Osteoblast (primary cell): ENCODE data around the gene MUC12. TPM values are rescaled to one million over a fixed set of nuclear protein-coding genes. Genes with fewer than 3 reads are reported as not detected.
"Not testable (repeated sequence)": the region's sequence is repeated elsewhere in the genome, so short reads cannot be mapped to it uniquely, and the experiment has no call there.

Experiments used
- DNase-seq: peaks from one replicate; pipeline ENCODE4 v3.0.0; 2011; ENCODE audit warnings: low spot score, mixed read lengths; ENCODE audit not compliant: insufficient read length; ENCODE audit errors: missing footprints
- H2AFZ ChIP-seq: 2 replicates; pipeline ENCODE4 v1.6.0; 2011; ENCODE audit warnings: mild to moderate bottlenecking, low read length
- H3K27ac ChIP-seq: 2 replicates; pipeline ENCODE4 v1.5.1; 2011; ENCODE audit warnings: mild to moderate bottlenecking, low read depth, low read length, moderate library complexity
- H3K27me3 ChIP-seq: 2 replicates; pipeline ENCODE4 v1.6.0; 2012; ENCODE audit warnings: mild to moderate bottlenecking, control low read depth, inconsistent platforms, low read length, moderate library complexity; ENCODE audit not compliant: insufficient read depth
- H3K36me3 ChIP-seq: 2 replicates; pipeline ENCODE4 v1.5.1; 2011; ENCODE audit warnings: mild to moderate bottlenecking, low read length, control low read depth, moderate library complexity; ENCODE audit not compliant: insufficient read depth
- H3K4me1 ChIP-seq: 2 replicates; pipeline ENCODE4 v1.5.1; 2011; ENCODE audit warnings: mild to moderate bottlenecking, low read length, control low read depth, moderate library complexity; ENCODE audit not compliant: insufficient read depth
- H3K4me2 ChIP-seq: 2 replicates; pipeline ENCODE4 v1.6.0; 2011; ENCODE audit warnings: mild to moderate bottlenecking, low read length; ENCODE audit not compliant: insufficient read depth
- H3K4me3 ChIP-seq: fragments of 200-600 bp; sonication (generic); 3 replicates; pipeline ENCODE4 v1.5.1; 2012; ENCODE audit warnings: mild to moderate bottlenecking, low read length, inconsistent platforms; ENCODE audit not compliant: insufficient read depth
- H3K79me2 ChIP-seq: 2 replicates; pipeline ENCODE4 v1.6.0; 2012; ENCODE audit warnings: mild to moderate bottlenecking, low read length, control low read depth, inconsistent platforms; ENCODE audit not compliant: insufficient read depth
- H3K9me3 ChIP-seq: 2 replicates; pipeline ENCODE4 v1.5.1; 2011; ENCODE audit warnings: low read depth, low read length, control low read depth
- H4K20me1 ChIP-seq: 2 replicates; pipeline ENCODE4 v1.6.0; 2012; ENCODE audit warnings: mild to moderate bottlenecking, low read length, control low read depth; ENCODE audit not compliant: insufficient read depth
- CTCF ChIP-seq: IDR thresholded peaks from 2 replicates; pipeline ENCODE4 v1.5.1; 2011; ENCODE audit warnings: mild to moderate bottlenecking, low read depth, low read length, moderate library complexity; ENCODE audit errors: extremely low read depth
- total RNA-seq: library from RNA; depleted of rRNA; stranded (reverse); fragments of >200 nt; gene quantifications from 2 replicates; pipeline ENCODE4 v1.2.3, GENCODE V29; 2012

Gene MUC12
- total RNA-seq: under 0.01 and 0.59 TPM in 2 replicates

GRCh38 chr7:100969066-100969615, at the start of gene MUC12:
Gene MUC12 (plus strand): TSS chr7:100969565. CDS start chr7:100969623, 58 bp downstream.
- Histone ChIP-seq H3K9me3 (no peaks in the 10 kb centered on the region), H3K36me3 (no peaks in the 10 kb centered on the region), H3K27me3 (peaks cover 64% of the 10 kb centered on the region), H3K4me1 (no peaks in the 10 kb centered on the region), H2AFZ (no peak within 1 kb of the TSS), H4K20me1 (peaks cover 12% of the 10 kb centered on the region), H3K4me2 (no peak within 1 kb of the TSS), H3K79me2 (no peaks in the 10 kb centered on the region), H3K4me3 (no peak within 1 kb of the TSS), H3K27ac (no peak within 1 kb of the TSS)
- no peak for TF ChIP-seq CTCF
- no peak for DNase-seq

GRCh38 chr7:100919779-100920437, 49.5 kb upstream of the MUC12 start:
- not testable (repeated sequence) for H2AFZ ChIP-seq, H3K4me1 ChIP-seq, H4K20me1 ChIP-seq, H3K4me2 ChIP-seq, DNase-seq, H3K36me3 ChIP-seq, H3K27me3 ChIP-seq, H3K79me2 ChIP-seq, H3K4me3 ChIP-seq, H3K27ac ChIP-seq, H3K9me3 ChIP-seq

GRCh38 chr7:100921039-100921438, 48.3 kb upstream of the MUC12 start:
- H3K4me2 ChIP-seq: no peak overlapping the region
- H3K4me1 ChIP-seq: no peaks in the 10 kb centered on the region
- H2AFZ ChIP-seq: no peak overlapping the region
- no peak overlapping the region for H3K27ac ChIP-seq
- no peak for TF ChIP-seq CTCF
- no peaks in the 10 kb centered on the region for H3K9me3 ChIP-seq
- H3K36me3 ChIP-seq: no peaks in the 10 kb centered on the region
- no peaks in the 10 kb centered on the region for H4K20me1 ChIP-seq
- no peak for DNase-seq
- H3K4me3 ChIP-seq: no peak overlapping the region
- peaks cover 7% of the 10 kb centered on the region for H3K27me3 ChIP-seq
- H3K79me2 ChIP-seq: no peaks in the 10 kb centered on the region

GRCh38 chr7:100923616-100924015, 45.7 kb upstream of the MUC12 start:
- not testable (repeated sequence) for H3K27me3 ChIP-seq, H3K36me3 ChIP-seq, H3K4me3 ChIP-seq, H3K79me2 ChIP-seq, DNase-seq, H4K20me1 ChIP-seq, H3K4me2 ChIP-seq, H3K27ac ChIP-seq, H2AFZ ChIP-seq, H3K9me3 ChIP-seq, H3K4me1 ChIP-seq

GRCh38 chr7:100929808-100930174, 39.6 kb upstream of the MUC12 start:
- no peak overlapping the region for H3K4me3 ChIP-seq
- H3K4me1 ChIP-seq: no peaks in the 10 kb centered on the region

More at GRCh38 chr7:100929808-100930174, 39.6 kb upstream of the MUC12 start:
- Histone ChIP-seq H4K20me1 (no peaks in the 10 kb centered on the region), H3K4me2 (no peak overlapping the region), H3K27ac (no peak overlapping the region), H3K36me3 (no peaks in the 10 kb centered on the region), H2AFZ (no peak overlapping the region), H3K79me2 (no peaks in the 10 kb centered on the region), H3K27me3 (peaks cover 7% of the 10 kb centered on the region), H3K9me3 (no peaks in the 10 kb centered on the region)
- TF ChIP-seq CTCF: no peak
- peak; percentile 22 for DNase-seq
